A673 (cell line): ENCODE measurements around the gene G6PD. TPM values are rescaled to one million over a fixed set of nuclear protein-coding genes. Genes with fewer than 3 reads are reported as not detected.

ENCODE experiments used
- BruUV-seq: library from RNA; stranded (reverse); fragments of 400-500 nt; replicated peaks from 2 replicates; lab custom pipeline; 2021; lab: Mats Ljungman, UMichigan
- CTCF ChIA-PET: fragments of 300-600 bp; sonication (Branson Sonifier 250); formaldehyde crosslinking; loops from one replicate; lab custom pipeline; 2022; ENCODE audit warnings: antibody characterized with exemption; lab: Charles Lee
- POLR2A ChIA-PET: fragments of 300-600 bp; sonication (Branson Sonifier 250); formaldehyde crosslinking; loops from one replicate; lab custom pipeline; 2022; ENCODE audit warnings: antibody characterized with exemption; ENCODE audit not compliant: low non-redundant PET; lab: Charles Lee
- DNase-seq: peaks from one replicate; pipeline ENCODE4 v3.0.0-alpha.2; 2015; ENCODE audit warnings: low spot score
- H3K27ac ChIP-seq: fragments of 200-600 bp; sonication (generic); 2 replicates; pipeline ENCODE4 v1.5.1; 2016; ENCODE audit warnings: mixed run types, low read depth, mild to moderate bottlenecking, mixed read lengths, antibody characterized with exemption, low read length; ENCODE audit not compliant: poor library complexity, severe bottlenecking
- H3K27me3 ChIP-seq: fragments of 200-600 bp; sonication (generic); replicated peaks from 2 replicates; pipeline ENCODE4 v1.6.1; 2017; ENCODE audit warnings: mixed run types, low read depth, mild to moderate bottlenecking, mixed read lengths, antibody characterized with exemption, low read length; ENCODE audit not compliant: insufficient read depth, poor library complexity
- H3K36me3 ChIP-seq: fragments of 200-600 bp; sonication (generic); 2 replicates; pipeline ENCODE4 v1.6.1; 2016; ENCODE audit warnings: mixed run types, mild to moderate bottlenecking, mixed read lengths, antibody characterized with exemption, low read length; ENCODE audit not compliant: insufficient read depth, poor library complexity, severe bottlenecking
- H3K4me1 ChIP-seq: fragments of 200-600 bp; sonication (generic); 2 replicates; pipeline ENCODE4 v1.6.1; 2017; ENCODE audit warnings: mixed run types, mild to moderate bottlenecking, mixed read lengths, antibody characterized with exemption, low read length; ENCODE audit not compliant: insufficient read depth, poor library complexity, severe bottlenecking
- H3K4me3 ChIP-seq: fragments of 200-600 bp; sonication (generic); 2 replicates; pipeline ENCODE4 v1.5.1; 2016; ENCODE audit warnings: low read depth, mixed run types, mild to moderate bottlenecking, mixed read lengths, low read length; ENCODE audit not compliant: poor library complexity, severe bottlenecking
- H3K9me3 ChIP-seq: fragments of 200-600 bp; sonication (generic); 2 replicates; pipeline ENCODE4 v1.6.1; 2016; ENCODE audit warnings: mixed run types, low read depth, mild to moderate bottlenecking, mixed read lengths, antibody characterized with exemption, low read length; ENCODE audit not compliant: poor library complexity, severe bottlenecking
- EZH2 ChIP-seq: fragments of 200-600 bp; sonication (generic); IDR thresholded peaks from 2 replicates; pipeline ENCODE4 v1.6.1; 2017; ENCODE audit warnings: borderline replicate concordance, low read depth, mild to moderate bottlenecking, mixed read lengths, antibody characterized with exemption, low read length; ENCODE audit not compliant: poor library complexity, severe bottlenecking
- intact Hi-C: fragments of 100-400 bp; cut with micrococcal nuclease; formaldehyde crosslinking; loops from one replicate; pipeline ENCODE4 v1.10.0; 2022; ENCODE audit not compliant: unreplicated experiment
- total RNA-seq: library from RNA; stranded (reverse); gene quantifications from 2 replicates; pipeline ENCODE4 v1.2.3, GENCODE V29; 2021
- TF ChIP-seq, protein P1 (sequence below): fragments of 300-800, 200-600 bp; sonication (generic); conservative IDR thresholded peaks from 2 replicates; pipeline ENCODE4 v1.5.1; 2017; ENCODE audit warnings: low read depth, mild to moderate bottlenecking, antibody characterized with exemption, low read length, moderate library complexity, mixed read lengths

G6PD gene
- total RNA-seq, 1 experiment from 2014 or later, result 203 TPM

DNA sequence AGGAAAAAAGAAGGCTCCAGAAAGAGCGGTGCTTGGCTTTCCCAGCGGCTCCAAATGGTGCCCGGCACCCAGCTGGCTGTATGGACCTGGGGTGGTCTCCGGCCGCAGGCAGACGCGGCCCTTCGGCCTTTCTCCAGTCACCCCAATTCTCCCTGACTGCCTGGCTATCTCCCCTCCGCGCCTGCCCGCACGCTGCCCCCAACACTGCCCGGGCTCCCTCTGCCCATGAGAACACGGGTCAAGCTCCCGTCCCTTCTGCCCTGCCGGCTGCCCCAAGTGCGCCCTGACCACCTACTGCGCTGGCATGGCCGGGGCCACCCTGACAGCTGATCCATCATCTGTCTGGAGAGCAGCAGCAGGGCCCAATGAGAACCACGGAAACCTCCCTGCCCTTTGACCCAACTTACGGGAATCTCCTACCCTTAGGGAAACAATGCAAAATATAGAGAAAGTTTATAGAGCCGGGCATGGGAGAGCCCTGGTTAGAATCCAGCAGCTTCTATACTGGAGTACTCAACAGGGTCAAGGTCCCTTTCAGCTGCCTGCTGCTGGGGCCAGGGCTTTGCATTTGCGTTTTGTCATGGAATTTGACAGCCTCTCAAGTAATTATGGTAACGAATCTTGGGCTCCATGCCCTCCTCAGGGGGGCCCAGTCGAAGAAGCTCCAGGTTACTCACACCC, 29.4 kb downstream of the G6PD start:
- BruUV-seq, result no TSS peak
- no peaks in the 10 kb centered on the region for H3K9me3 ChIP-seq
- no peak for DNase-seq
- H3K36me3 ChIP-seq, result no peaks in the 10 kb centered on the region
- no peak for TF ChIP-seq EZH2
- TF ChIP-seq, protein P1, sequence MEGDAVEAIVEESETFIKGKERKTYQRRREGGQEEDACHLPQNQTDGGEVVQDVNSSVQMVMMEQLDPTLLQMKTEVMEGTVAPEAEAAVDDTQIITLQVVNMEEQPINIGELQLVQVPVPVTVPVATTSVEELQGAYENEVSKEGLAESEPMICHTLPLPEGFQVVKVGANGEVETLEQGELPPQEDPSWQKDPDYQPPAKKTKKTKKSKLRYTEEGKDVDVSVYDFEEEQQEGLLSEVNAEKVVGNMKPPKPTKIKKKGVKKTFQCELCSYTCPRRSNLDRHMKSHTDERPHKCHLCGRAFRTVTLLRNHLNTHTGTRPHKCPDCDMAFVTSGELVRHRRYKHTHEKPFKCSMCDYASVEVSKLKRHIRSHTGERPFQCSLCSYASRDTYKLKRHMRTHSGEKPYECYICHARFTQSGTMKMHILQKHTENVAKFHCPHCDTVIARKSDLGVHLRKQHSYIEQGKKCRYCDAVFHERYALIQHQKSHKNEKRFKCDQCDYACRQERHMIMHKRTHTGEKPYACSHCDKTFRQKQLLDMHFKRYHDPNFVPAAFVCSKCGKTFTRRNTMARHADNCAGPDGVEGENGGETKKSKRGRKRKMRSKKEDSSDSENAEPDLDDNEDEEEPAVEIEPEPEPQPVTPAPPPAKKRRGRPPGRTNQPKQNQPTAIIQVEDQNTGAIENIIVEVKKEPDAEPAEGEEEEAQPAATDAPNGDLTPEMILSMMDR, result no peak
- intact Hi-C loops, result no loop called here
- CTCF ChIA-PET, result interaction anchor here (0.8 kb wide), 1 partner anchor 10 kb away, joined by 3 read pairs; no protein-coding TSS in a partner anchor
- POLR2A ChIA-PET, result no interaction called here
- H3K27me3 ChIP-seq, result no peaks in the 10 kb centered on the region
- peak overlapping the region; percentile 71 for H3K4me3 ChIP-seq
- H3K27ac ChIP-seq, result peak overlapping the region; percentile 79
- H3K4me1 ChIP-seq, result no peaks in the 10 kb centered on the region

DNA sequence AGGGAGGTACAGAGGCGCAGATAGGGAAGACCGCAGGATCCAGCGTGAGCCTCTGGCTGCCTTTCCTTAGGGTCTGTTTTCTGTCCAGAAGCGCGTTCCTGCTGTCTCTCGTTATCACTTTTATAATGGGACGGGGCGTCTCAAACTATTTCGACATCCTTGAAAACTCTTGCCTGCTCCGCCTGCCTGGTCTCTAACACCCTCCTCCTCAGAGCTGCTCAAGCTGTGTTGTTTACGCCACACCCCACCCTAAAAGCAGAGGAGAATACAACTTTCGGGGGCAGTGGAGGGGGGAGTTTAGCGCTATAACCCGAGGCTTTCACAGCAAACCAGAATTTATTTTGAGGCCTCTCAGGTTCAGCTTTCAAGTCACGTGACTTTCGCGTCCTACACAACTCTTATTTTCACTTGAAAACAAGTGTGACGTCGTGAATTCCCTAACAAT, 30.0 kb downstream of the G6PD start:
- Histone ChIP-seq H3K36me3 (no peaks in the 10 kb centered on the region), H3K27ac (peak overlapping the region; percentile 79), H3K4me1 (no peaks in the 10 kb centered on the region), H3K4me3 (peak overlapping the region; percentile 71), H3K27me3 (no peaks in the 10 kb centered on the region), H3K9me3 (no peaks in the 10 kb centered on the region)
- ChIA-PET CTCF (interaction anchor here (0.8 to 1.3 kb wide), 2 partner anchors 10 to 11 kb away, joined by 3 read pairs; no protein-coding TSS in a partner anchor), POLR2A (no interaction called here)
- intact Hi-C loops, result no loop called here
- BruUV-seq, result no TSS peak
- no peak for TF ChIP-seq EZH2
- TF ChIP-seq, protein P1, result no peak
- no peak for DNase-seq

DNA sequence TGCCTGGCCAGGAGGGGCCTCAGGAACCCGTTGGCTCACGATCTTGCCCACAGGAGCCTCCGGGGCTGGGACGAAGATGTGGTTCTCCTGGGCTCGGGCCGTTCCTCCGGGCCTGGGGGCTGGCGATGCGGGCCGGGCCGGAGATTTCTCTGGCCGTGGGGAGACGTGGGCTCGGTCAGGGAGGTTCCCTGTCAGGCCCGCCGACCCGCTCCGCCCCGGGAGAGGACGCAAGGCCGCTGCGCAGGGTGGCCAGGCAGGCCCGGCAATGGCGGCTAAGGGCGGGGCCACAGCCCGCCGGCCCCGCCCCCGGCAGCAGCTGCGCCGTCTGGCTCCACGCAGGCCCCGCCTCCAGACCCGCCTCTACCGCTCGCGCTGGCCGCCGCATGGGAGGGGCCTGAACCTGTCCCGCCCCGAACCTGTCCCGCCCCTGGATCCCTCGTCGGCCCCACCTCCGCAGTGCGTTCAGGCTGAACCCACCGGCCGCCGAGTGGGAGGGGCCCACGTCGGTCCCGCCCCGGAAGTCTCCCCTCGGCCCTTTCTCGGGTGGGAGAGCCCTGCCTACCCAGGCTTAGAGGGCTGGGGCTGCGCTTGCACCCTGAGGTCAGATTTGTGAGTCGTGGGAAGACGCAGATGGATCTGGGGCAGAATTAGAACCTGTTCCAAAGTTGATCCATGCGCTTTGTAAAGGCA, 30.5 kb downstream of the G6PD start, which contains the start of gene FAM3A:
Gene FAM3A, minus strand, starts transcription at position 267 of the 690 bp plus-strand sequence. CDS start 460 bp downstream, outside the sequence.
- BruUV-seq, result no TSS peak
- no peaks in the 10 kb centered on the region for H3K4me1 ChIP-seq
- intact Hi-C loops, result no loop called here
- TF ChIP-seq, protein P1, result no peak
- TF ChIP-seq EZH2, result no peak
- ChIA-PET POLR2A (no interaction called here), CTCF (interaction anchor here (1.3 kb wide), 1 partner anchor 11 kb away, joined by 3 read pairs; no protein-coding TSS in a partner anchor)
- peak within 1 kb of the TSS; percentile 84 for H3K27ac ChIP-seq
- H3K27me3 ChIP-seq, result no peaks in the 10 kb centered on the region
- peak; percentile 86 for DNase-seq
- peak within 1 kb of the TSS; percentile 71 for H3K4me3 ChIP-seq
- no peaks in the 10 kb centered on the region for H3K36me3 ChIP-seq
- H3K9me3 ChIP-seq, result no peaks in the 10 kb centered on the region
